ENCODE data around the gene USP46.
A peak's percentile ranks its signal among the peaks of the same experiment; 100 is the strongest.

Gene USP46

GRCh38 chr4:52568351-52568750, 90.8 kb downstream of the USP46 start:
- DNase-seq = no peak

GRCh38 chr4:52566136-52567031, 92.7 kb downstream of the USP46 start:
- no peak for DNase-seq

- no peak for DNase-seq
Observed at GRCh38 chr4:52560844-52561280, 98.2 kb downstream of the USP46 start.

GRCh38 chr4:52555356-52555716, 103.8 kb downstream of the USP46 start:
- no peak for DNase-seq

- DNase-seq = no peak
Observed at GRCh38 chr4:52554612-52555355, 104.3 kb downstream of the USP46 start.

- DNase-seq = no peak
Observed at GRCh38 chr4:52552778-52553177, 106.3 kb downstream of the USP46 start.

- DNase-seq = no peak
Observed at GRCh38 chr4:52551487-52551886, 107.6 kb downstream of the USP46 start.

- DNase-seq = no peak
Observed at GRCh38 chr4:52550186-52550585, 108.9 kb downstream of the USP46 start.

- DNase-seq = no peak
Observed at GRCh38 chr4:52548818-52549570, 110.1 kb downstream of the USP46 start.

GRCh38 chr4:52546449-52546848, 112.7 kb downstream of the USP46 start:
- DNase-seq = no peak

GRCh38 chr4:52545099-52546069, 113.7 kb downstream of the USP46 start:
- peak; percentile 35 to 58 for DNase-seq
